ENCODE data around the gene DPP8. TPM values are rescaled to one million over a fixed set of nuclear protein-coding genes. Genes with fewer than 3 reads are reported as not detected.

Gene DPP8
- total RNA-seq, 4 donors from 2014 or later, result 33.1 to 52.5 (median 40.5) TPM

- no peak for TF ChIP-seq CTCF (IDR thresholded peaks at IDR 0.05; ENCODE audit: low read depth)
Measured at GRCh38 chr15:65551183-65551582, 33.7 kb upstream of the DPP8 start.

- no peak for TF ChIP-seq CTCF (IDR thresholded peaks at IDR 0.05; ENCODE audit: low read depth)
Measured at GRCh38 chr15:65550681-65551098, 33.2 kb upstream of the DPP8 start.

DNA sequence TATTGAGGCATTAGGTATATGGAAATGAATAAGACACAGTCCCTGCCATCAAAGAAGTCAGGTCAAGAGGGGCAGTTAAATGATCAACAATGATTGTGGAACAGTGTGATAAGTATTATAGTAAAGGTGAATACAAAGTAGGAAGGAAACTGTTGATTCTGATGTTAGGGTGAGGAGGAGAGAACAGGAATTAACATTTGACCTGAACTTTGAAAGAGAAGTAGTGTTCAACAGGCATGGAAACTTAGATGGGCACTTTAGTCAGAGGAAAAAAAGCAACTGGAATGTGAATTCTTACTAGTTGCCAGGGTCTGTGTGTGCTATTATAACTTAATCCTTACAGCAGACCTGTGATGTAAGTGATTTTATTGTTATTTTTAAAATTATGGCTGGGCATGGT is 30.4 kb upstream of the DPP8 start:
- no peak for TF ChIP-seq CTCF (IDR thresholded peaks at IDR 0.05; ENCODE audit: low read depth)

GRCh38 chr15:65541231-65541820 is 23.8 kb upstream of the DPP8 start:
- TF ChIP-seq CTCF (IDR thresholded peaks at IDR 0.05; ENCODE audit: low read depth), result no peak

- TF ChIP-seq CTCF (IDR thresholded peaks at IDR 0.05; ENCODE audit: low read depth), result no peak
Measured at GRCh38 chr15:65540314-65540713, 22.8 kb upstream of the DPP8 start.

GRCh38 chr15:65535192-65535591 is 17.7 kb upstream of the DPP8 start:
- no peak for TF ChIP-seq CTCF (IDR thresholded peaks at IDR 0.05; ENCODE audit: low read depth)

DNA sequence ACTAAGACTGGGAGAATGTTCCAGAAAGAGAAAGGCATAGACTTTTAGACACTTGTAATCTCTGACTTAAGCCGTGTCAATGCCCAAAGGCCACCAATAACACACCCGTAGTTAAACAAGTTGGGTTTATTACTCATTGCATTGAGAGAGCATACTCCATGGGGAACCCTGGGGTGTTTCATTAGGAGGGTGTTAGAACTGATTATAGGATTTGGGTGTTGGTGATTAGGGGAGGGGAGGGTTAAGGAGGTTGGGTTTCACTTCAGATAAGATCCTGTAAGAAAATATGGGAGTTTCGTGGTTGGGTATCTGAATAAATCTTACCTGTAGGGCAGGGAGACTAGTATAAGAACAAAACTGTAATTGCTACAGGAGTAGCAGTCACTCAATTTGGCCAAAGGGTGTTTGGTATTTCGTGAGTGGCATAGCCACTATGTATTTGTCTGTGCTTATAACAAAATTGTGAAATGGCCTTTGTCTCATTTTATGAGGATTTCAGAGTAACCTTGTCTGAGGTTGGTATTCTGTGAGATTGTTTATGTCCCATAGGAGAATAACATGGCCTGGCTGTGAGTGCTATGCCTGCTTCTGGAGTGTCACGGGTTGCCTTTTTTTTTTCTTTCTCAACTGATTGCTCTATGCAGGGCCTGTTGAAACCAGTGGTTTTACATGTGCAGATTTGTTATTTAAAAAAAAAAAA is 15.7 kb upstream of the DPP8 start:
- TF ChIP-seq CTCF (IDR thresholded peaks at IDR 0.05; ENCODE audit: low read depth), result no peak
